Activated T-helper 2 cell treated with anti-CD3 and anti-CD28 coated beads, Interferon-gamma antibody, Interleukin-2, Interleukin-4, amounts not matched to agents 10 μg/mL and 5 μg/mL and 100 μg/mL, durations not matched to agents 14 hours and 24 hours and 36 hours (primary cell): Measurements from ENCODE around the gene DMRT2. TPM values are rescaled to one million over a fixed set of nuclear protein-coding genes. Genes with fewer than 3 reads are reported as not detected.

ENCODE experiments used
- DNase-seq: peaks from one replicate; pipeline ENCODE4 v3.0.0; 2021; ENCODE audit warnings: low spot score
- H3K27ac Mint-ChIP-seq: one replicate; pipeline ENCODE4 v1.8.0; 2021; ENCODE audit warnings: mixed read lengths
- H3K27me3 Mint-ChIP-seq: one replicate; pipeline ENCODE4 v1.8.0; 2021; ENCODE audit warnings: low read depth, mixed read lengths
- H3K36me3 Mint-ChIP-seq: one replicate; pipeline ENCODE4 v1.8.0; 2021; ENCODE audit warnings: low read depth, mixed read lengths
- H3K4me1 Mint-ChIP-seq: one replicate; pipeline ENCODE4 v1.8.0; 2021; ENCODE audit warnings: low read depth, mixed read lengths
- H3K4me3 Mint-ChIP-seq: one replicate; pipeline ENCODE4 v1.8.0; 2021; ENCODE audit warnings: low read depth, mild to moderate bottlenecking, moderate library complexity, mixed read lengths
- H3K9me3 Mint-ChIP-seq: one replicate; pipeline ENCODE4 v1.8.0; 2021; ENCODE audit warnings: mixed read lengths
- intact Hi-C: fragments of 100-400 bp; cut with micrococcal nuclease; formaldehyde crosslinking; loops from one replicate; pipeline ENCODE4 v1.15.1; 2023
- total RNA-seq: library from RNA; stranded (reverse); gene quantifications from 2 replicates; pipeline ENCODE4 v1.2.3, GENCODE V29; 2022

DMRT2 gene
- 1.2 and 1.4 TPM in 2 replicates for total RNA-seq

DNA sequence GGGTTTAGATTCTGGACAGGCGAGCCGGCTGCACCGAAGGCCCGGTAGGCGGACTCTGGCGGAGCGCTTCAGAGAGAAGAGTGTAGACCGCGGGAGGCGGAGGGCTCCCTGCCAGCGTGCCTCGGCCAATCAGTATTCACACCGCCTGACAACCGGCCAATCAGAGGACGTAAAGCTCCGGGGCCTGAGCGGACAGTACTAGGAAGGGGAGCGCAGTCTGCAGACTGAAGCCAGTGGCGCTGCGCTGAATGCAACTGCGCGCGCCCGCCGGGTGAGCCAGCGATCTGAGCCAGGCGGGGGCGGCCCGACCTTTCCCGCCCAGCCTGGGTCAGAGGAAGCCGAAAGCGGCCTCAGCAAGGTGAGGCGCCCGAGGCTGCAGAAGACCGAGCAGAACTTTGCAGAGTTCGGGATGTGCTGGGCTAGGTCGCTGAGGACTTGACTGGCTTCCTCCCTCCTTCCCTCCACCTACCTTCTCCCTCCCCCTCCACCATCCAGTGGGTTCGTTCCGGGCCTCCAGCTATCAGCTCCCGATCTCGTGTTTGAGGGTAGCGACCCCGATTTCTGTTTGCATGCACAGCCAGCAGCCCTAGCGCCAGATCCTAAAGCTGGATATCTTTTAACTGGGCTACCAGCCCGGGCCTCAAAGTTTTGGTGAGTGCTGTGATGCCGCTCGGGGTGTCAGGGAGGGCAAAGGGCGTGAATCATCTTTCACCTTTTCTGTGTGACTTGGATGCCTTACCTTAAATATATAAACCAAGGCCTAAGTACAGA lies at the start of gene DMRT2:
TSS of gene DMRT2 (plus strand) at position 233 of the 771 bp plus-strand sequence. CDS start 1,257 bp downstream, outside the sequence.
- Mint-ChIP-seq H3K4me1 (peaks cover 40% of the 10 kb centered on the region), H3K36me3 (peaks cover 16% of the 10 kb centered on the region), H3K27ac (peak within 1 kb of the TSS; percentile 43), H3K4me3 (peak within 1 kb of the TSS; percentile 56), H3K27me3 (peaks cover 82% of the 10 kb centered on the region), H3K9me3 (peaks cover 7% of the 10 kb centered on the region)
- peak; percentile 49 for DNase-seq
- intact Hi-C loops, result loop anchor here (1.0 to 10.0 kb wide), 2 partner anchors 75 to 554 kb away; no protein-coding TSS in a partner anchor

DNA sequence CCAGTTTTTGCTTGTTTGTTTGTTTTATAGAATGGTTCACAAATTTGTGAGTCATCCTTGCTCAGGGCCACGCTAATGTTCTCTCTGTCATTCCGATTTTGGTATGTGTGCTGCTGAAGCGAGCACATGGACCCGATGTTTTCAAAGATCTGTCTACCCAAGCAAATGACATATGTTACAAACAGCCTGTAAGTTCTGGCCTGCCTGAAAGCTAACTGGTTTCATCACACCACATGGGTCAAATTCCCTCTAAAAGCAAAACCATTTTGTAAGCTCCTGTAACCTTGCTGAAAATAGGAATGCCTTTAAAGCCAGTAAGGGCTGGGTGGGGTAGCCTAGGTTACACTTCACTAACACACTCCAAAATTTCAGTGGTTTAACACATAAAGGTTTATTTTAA lies 48.3 kb upstream of the DMRT2 start:
- no peak overlapping the region for H3K4me3 Mint-ChIP-seq
- peaks cover 8% of the 10 kb centered on the region for H3K4me1 Mint-ChIP-seq
- no peaks in the 10 kb centered on the region for H3K36me3 Mint-ChIP-seq
- H3K27me3 Mint-ChIP-seq, result peaks cover 3% of the 10 kb centered on the region
- intact Hi-C loops, result no loop called here
- no peak overlapping the region for H3K27ac Mint-ChIP-seq
- H3K9me3 Mint-ChIP-seq, result no peaks in the 10 kb centered on the region
- no peak for DNase-seq

DNA sequence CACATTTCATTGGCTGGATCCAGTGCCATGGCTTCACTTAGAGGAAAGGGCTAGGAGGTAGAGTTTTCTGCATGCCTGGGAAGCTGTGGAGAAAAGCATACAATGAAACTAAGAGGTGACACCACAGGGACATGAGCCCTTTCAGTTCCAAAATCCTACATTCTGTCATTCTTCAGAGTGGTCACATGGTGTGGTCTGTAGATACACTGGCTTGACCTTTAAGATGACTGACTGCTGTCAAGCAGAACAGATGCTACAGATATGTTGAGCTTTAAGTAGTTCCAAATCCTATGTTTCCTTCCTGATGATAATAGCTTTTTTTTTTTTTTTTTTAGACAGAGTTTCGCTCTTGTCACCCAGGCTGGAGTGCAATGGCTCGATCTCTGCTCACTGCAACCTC lies 47.5 kb upstream of the DMRT2 start:
- Mint-ChIP-seq H3K27me3 (peaks cover 8% of the 10 kb centered on the region), H3K4me1 (peaks cover 8% of the 10 kb centered on the region), H3K27ac (no peak overlapping the region), H3K36me3 (no peaks in the 10 kb centered on the region), H3K9me3 (no peaks in the 10 kb centered on the region), H3K4me3 (no peak overlapping the region)
- no peak for DNase-seq
- intact Hi-C loops, result no loop called here

DNA sequence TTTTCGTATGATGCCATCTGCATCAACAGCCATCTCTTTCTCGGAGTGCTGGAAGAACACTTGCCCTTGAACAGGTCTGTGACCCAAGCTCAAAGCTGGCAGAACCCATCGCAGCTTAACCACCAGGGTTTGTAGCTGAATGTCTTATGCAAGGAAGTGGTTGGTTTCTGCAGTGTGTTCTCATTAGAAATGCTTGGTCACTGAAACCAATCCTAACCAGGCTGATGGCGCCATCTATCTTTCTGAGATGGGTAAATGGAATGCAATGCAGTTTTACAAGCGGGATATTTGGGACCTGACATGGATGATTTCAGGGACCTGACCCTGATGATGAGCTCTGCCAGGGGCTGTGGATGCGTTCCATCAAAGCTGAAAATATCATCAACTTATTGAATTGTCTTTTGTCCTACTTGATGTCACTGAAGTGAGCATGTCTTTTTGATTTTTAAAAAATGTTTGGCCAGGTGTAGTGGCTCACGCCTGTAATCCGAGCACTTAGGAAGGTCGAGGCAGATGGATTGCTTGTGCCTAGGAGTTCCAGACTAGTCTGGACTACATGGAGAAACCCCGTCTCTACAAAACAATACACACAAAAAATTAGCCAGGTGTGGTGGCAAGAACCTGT lies 45.0 kb upstream of the DMRT2 start:
- no peaks in the 10 kb centered on the region for H3K36me3 Mint-ChIP-seq
- no peaks in the 10 kb centered on the region for H3K9me3 Mint-ChIP-seq
- H3K27ac Mint-ChIP-seq, result no peak overlapping the region
- H3K4me3 Mint-ChIP-seq, result no peak overlapping the region
- H3K4me1 Mint-ChIP-seq, result peaks cover 11% of the 10 kb centered on the region
- peaks cover 9% of the 10 kb centered on the region for H3K27me3 Mint-ChIP-seq
- peak; percentile 16 for DNase-seq
- intact Hi-C loops, result loop anchor here (5.0 kb wide), 1 partner anchor 393 kb away; no protein-coding TSS in a partner anchor

DNA sequence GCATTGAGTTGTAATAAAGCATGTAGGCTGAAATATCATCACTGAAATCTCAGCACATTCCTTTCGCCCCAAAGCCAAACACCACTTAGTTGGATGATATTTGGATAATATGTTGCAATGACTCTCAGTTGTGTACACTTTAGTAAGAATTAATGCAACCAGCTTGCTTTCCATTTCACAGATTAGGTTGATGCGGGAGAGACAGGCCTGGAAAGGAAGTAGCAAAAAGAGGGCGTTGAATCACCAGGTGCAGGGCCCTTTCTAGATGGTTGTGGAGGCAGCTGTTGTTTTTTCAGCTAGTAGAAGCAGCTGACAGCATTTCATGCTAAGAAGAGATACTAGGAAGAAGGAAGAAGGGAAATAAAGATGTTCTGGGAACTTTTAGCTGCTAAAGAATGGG lies 42.8 kb upstream of the DMRT2 start:
- intact Hi-C loops, result loop anchor here (5.0 kb wide), 1 partner anchor 395 kb away; no protein-coding TSS in a partner anchor
- no peaks in the 10 kb centered on the region for H3K36me3 Mint-ChIP-seq
- H3K4me3 Mint-ChIP-seq, result no peak overlapping the region
- H3K27me3 Mint-ChIP-seq, result peaks cover 8% of the 10 kb centered on the region
- peaks cover 11% of the 10 kb centered on the region for H3K4me1 Mint-ChIP-seq
- no peak for DNase-seq
- H3K9me3 Mint-ChIP-seq, result no peaks in the 10 kb centered on the region
- H3K27ac Mint-ChIP-seq, result no peak overlapping the region

DNA sequence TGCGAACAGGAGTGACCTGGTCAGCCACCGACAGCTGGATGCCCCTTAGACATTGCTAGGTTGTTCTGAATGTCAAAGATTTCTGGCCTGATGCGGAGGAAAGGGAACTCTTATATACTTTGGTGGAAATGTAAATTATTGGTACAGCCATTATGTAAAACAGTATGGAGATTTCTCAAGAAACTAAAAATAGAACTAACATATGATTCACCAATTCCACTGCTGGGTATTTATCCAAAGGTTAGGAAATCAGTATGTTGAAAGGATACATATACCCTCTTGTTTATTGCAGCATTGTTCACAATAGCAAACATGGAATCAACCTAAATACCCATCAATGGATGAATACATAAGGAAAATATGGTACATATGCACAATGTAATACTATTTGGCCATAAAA lies 41.9 kb upstream of the DMRT2 start:
- Mint-ChIP-seq H3K36me3 (no peaks in the 10 kb centered on the region), H3K27ac (no peak overlapping the region), H3K4me1 (peaks cover 11% of the 10 kb centered on the region), H3K9me3 (no peaks in the 10 kb centered on the region), H3K4me3 (no peak overlapping the region), H3K27me3 (peaks cover 10% of the 10 kb centered on the region)
- intact Hi-C loops, result loop anchor here (5.0 kb wide), 1 partner anchor 396 kb away; no protein-coding TSS in a partner anchor
- DNase-seq, result no peak

DNA sequence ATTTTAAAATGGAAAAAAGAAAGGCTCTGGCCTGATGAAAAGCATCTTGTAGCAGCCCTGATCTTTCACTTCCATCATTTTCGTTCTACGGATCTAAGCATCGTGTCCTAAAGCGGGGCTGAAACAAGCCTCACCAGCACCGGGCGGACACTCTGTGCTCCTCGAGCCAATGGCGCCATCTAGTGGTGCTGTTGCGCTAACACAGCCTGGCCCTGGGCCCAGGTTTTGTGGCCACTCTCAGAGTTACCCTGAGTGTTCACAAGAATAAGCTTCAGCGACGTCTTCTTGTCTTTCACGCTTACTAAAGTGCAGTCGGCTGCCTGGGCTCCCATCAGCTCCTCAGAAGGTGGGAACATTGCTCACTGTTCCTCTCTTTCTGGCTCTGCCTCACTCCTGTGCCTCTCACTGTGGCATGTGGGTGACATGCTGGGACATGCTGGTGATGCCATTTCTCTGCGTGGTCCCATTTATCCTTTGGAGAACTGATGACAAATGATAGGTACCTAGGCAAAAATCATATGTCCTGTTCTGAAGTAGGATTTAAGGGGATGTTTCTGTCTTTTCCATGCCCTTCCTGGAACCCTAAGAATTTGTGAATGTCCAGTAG lies 41.0 kb upstream of the DMRT2 start:
- peaks cover 10% of the 10 kb centered on the region for H3K27me3 Mint-ChIP-seq
- H3K9me3 Mint-ChIP-seq, result no peaks in the 10 kb centered on the region
- DNase-seq, result peak; percentile 67
- no peaks in the 10 kb centered on the region for H3K36me3 Mint-ChIP-seq
- H3K4me3 Mint-ChIP-seq, result no peak overlapping the region
- intact Hi-C loops, result loop anchor here (1.0 to 5.0 kb wide), 2 partner anchors 115 to 397 kb away; no protein-coding TSS in a partner anchor
- H3K4me1 Mint-ChIP-seq, result peaks cover 11% of the 10 kb centered on the region
- no peak overlapping the region for H3K27ac Mint-ChIP-seq

DNA sequence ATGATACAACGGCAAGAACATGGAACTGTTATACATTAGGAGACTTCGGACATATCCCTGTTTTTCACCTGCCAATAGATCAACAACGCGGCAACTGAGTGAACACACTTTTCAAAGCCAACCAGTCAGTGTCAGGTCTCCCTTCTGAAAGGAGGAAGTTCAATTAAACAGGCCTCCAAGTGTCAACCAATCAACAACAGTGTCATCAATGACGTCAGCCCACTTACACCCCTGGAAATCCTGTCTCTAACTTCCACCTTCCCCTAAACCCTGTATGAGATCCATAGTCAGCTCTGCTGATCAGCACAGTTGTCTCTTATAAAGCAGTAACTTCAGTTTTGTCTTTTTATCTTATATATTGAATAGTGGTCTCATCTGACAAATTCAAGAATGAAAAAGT lies 37.1 kb upstream of the DMRT2 start:
- Mint-ChIP-seq H3K4me1 (peaks cover 5% of the 10 kb centered on the region), H3K9me3 (no peaks in the 10 kb centered on the region), H3K36me3 (no peaks in the 10 kb centered on the region), H3K27me3 (peaks cover 21% of the 10 kb centered on the region), H3K4me3 (no peak overlapping the region), H3K27ac (no peak overlapping the region)
- DNase-seq, result no peak
- intact Hi-C loops, result no loop called here

DNA sequence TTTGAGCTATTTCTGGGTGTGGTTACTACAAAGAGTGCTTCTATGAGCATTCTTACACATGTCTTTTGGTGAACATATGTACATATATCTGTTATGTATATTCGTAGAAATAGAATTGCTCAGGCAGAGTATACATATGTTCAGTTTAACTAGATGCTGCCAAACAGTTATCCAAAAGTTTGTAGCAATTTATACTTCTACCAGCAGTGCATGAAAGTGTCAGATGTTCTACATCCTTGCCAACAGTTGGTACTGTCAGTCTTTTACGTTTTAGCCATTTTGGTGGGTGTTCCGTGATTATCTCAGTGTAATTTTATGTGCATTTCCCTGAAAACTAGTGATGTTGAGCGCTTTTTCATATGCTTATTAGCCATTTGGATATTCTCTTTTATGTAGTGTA lies 35.9 kb upstream of the DMRT2 start:
- Mint-ChIP-seq H3K4me1 (no peaks in the 10 kb centered on the region), H3K36me3 (no peaks in the 10 kb centered on the region), H3K9me3 (no peaks in the 10 kb centered on the region), H3K4me3 (no peak overlapping the region), H3K27ac (no peak overlapping the region), H3K27me3 (peaks cover 24% of the 10 kb centered on the region)
- no peak for DNase-seq
- intact Hi-C loops, result no loop called here

DNA sequence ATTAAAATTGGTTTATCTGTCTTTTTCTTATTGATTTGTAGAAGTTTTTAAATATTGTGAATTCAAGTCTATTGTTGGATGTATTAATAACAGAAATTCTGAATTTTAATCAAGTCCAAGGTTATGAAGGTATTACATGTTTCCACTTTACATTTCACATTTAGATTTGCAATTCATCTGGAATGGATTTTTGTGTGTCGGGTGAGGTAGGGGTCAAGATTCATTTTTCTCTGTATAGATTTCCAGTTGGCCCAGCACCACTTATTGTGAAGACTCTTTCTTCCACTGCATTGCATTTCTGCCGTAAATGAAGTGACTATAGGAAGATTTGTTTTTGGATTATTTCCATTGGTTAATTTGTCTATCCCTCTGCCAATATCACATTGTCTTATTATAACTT lies 35.5 kb upstream of the DMRT2 start:
- Mint-ChIP-seq H3K4me3 (no peak overlapping the region), H3K4me1 (no peaks in the 10 kb centered on the region), H3K27ac (no peak overlapping the region), H3K36me3 (no peaks in the 10 kb centered on the region), H3K27me3 (peaks cover 25% of the 10 kb centered on the region), H3K9me3 (no peaks in the 10 kb centered on the region)
- intact Hi-C loops, result no loop called here
- no peak for DNase-seq

DNA sequence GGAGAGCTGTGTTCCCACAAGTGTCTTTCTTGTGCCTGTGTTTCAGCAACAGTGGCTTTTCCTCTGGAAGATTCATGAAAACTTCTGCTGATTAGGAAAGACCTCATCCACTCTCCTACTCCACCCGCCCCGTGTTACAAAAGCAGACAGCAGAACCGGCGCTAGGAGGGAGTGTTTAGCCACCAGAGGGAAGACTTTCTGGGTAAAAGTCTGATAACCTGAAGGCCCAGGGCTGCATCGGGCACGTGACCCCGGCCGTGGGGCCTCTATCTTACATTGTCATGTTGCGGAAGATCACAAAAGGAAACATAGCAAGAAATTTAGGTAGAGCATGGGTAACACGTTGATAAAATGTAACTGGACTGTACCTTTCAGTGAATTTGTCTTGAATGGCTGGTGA lies 32.0 kb upstream of the DMRT2 start:
- H3K4me3 Mint-ChIP-seq, result no peak overlapping the region
- peaks cover 28% of the 10 kb centered on the region for H3K27me3 Mint-ChIP-seq
- H3K4me1 Mint-ChIP-seq, result no peaks in the 10 kb centered on the region
- intact Hi-C loops, result no loop called here
- no peak overlapping the region for H3K27ac Mint-ChIP-seq
- H3K9me3 Mint-ChIP-seq, result no peaks in the 10 kb centered on the region
- H3K36me3 Mint-ChIP-seq, result no peaks in the 10 kb centered on the region
- no peak for DNase-seq

DNA sequence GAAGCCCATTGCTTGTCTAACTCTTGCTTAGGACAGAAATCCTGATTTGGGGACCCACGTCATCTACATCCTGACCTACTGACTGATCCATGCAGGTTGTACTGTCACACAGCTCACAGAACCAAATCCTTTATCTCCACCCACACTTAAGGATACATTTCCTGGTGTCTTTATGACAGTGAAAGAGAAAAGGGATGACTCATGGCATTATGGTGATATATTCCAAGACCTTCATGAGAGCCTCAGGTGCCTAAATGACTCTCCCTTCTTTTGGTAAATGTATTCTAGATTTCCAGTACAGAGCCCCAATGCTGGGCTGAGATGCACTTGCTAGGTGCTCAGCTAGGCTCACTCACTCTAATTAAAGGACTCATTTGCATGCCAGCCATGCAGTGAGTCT lies 26.0 kb upstream of the DMRT2 start:
- Mint-ChIP-seq H3K9me3 (no peaks in the 10 kb centered on the region), H3K27me3 (peaks cover 12% of the 10 kb centered on the region), H3K36me3 (no peaks in the 10 kb centered on the region), H3K27ac (no peak overlapping the region), H3K4me1 (no peaks in the 10 kb centered on the region), H3K4me3 (no peak overlapping the region)
- DNase-seq, result no peak
- intact Hi-C loops, result no loop called here

DNA sequence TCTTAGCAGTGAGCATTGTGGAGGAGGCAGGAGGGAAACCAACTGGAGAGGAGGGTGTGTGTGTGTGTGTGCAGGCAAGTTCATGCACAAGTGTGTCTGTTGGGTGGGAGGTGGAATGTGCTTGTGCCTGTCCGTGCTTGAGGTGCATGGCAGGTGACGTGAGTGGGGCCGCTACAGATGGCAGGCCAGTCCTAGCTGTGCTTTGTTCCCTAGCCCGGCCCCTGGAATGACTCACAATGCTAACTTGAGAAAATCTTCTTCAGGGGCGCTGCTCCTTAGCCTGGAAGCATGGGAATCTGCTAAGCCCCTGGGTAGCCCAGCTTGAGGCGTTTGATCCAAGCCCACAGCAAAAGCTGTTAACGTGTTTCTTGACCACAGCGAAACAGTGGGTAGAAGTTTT lies 25.0 kb upstream of the DMRT2 start:
- no peak overlapping the region for H3K27ac Mint-ChIP-seq
- no peaks in the 10 kb centered on the region for H3K4me1 Mint-ChIP-seq
- peaks cover 9% of the 10 kb centered on the region for H3K27me3 Mint-ChIP-seq
- H3K4me3 Mint-ChIP-seq, result no peak overlapping the region
- no peaks in the 10 kb centered on the region for H3K36me3 Mint-ChIP-seq
- H3K9me3 Mint-ChIP-seq, result no peaks in the 10 kb centered on the region
- intact Hi-C loops, result no loop called here
- DNase-seq, result no peak
